ENCODE measurements around the gene C19orf33. TPM values are rescaled to one million over a fixed set of nuclear protein-coding genes. Genes with fewer than 3 reads are reported as not detected.
A peak's percentile ranks its signal among the peaks of the same experiment; 100 is the strongest.

C19orf33 gene
- total and polyA plus RNA-seq, 2 of the 8 experiments (the other 6 are each of a cell fraction or from before 2014, with no cell fraction given) = 6.0 to 36.0 TPM

GRCh38 chr19:38317104-38317612 lies 13.1 kb downstream of the C19orf33 start:
- H2BK12ac ChIP-seq (ENCODE audit: low read depth, low read length) = 0 out of 2 replicates have a peak overlapping the region, but pooled peaks have one; percentile 63
- no peak overlapping the region for H3K14ac ChIP-seq (ENCODE audit: insufficient read length)
- H3K79me2 ChIP-seq (ENCODE audit: control insufficient read depth in 1 of 2, insufficient read depth in 2 of 2, low read length in 2 of 2) = peaks cover 0 to 9% of the 10 kb centered on the region in 2 experiments; a peak in 2 of 4 replicates
- peaks cover 0 to 11% (median 3%) of the 10 kb centered on the region in 4 experiments; a peak in 5 of 7 replicates for H3K4me1 ChIP-seq (replicated peaks in 1 of 4; ENCODE audit: control insufficient read depth in 3 of 4, insufficient read depth in 4 of 4, low read length in 3 of 4)
- H2BK15ac ChIP-seq (ENCODE audit: low read length) = no peak overlapping the region
- no peak overlapping the region; a peak in 1 of 4 replicates for H3K4me2 ChIP-seq (ENCODE audit: insufficient read depth in 1 of 2, low read depth in 2 of 2, low read length in 2 of 2)
- no peak overlapping the region for H4K5ac ChIP-seq (ENCODE audit: insufficient read length, low read depth, low read length)
- H3K9me3 ChIP-seq (ENCODE audit: insufficient read depth in 2 of 2, low read depth in 1 of 2, low read length in 1 of 2) = no peaks in the 10 kb centered on the region
- 0 out of 2 replicates have a peak overlapping the region, but pooled peaks have one; percentile 1 for H2BK20ac ChIP-seq (ENCODE audit: low read length)
- no peak overlapping the region for H2AK5ac ChIP-seq (ENCODE audit: low read depth, low read length)
- FAIRE-seq = no peak
- ChIA-PET POLR2A (ENCODE audit: partially characterized antibody) (interaction anchor here (0.9 to 1.1 kb wide), 2 partner anchors 13 to 60 kb away, joined by 4 to 5 read pairs; partner anchors contain the start of gene C19orf33), CTCF (ENCODE audit: partially characterized antibody) (interaction anchor here (0.7 to 3.6 kb wide), 2 partner anchors 65 to 74 kb away, joined by 3 to 24 read pairs; no protein-coding TSS in a partner anchor)
- no peak overlapping the region for H4K8ac ChIP-seq (ENCODE audit: extremely low read depth, insufficient read depth, low read length)
- no peak overlapping the region for H3K27ac ChIP-seq (ENCODE audit: low read depth, low read length)
- H3K27me3 ChIP-seq (replicated peaks in 1 of 4; ENCODE audit: control insufficient read depth in 3 of 4, extremely low read depth in 1 of 4, insufficient read depth in 3 of 4, low read length in 3 of 4) = peaks cover 0 to 33% (median 18%) of the 10 kb centered on the region in 4 experiments; a peak in 6 of 7 replicates
- H2BK120ac ChIP-seq (replicated peaks; ENCODE audit: low read depth, low read length) = no peak overlapping the region
- H3K4ac ChIP-seq (replicated peaks; ENCODE audit: insufficient read length, low read depth, low read length) = no peak overlapping the region
- no peak overlapping the region for H4K91ac ChIP-seq (replicated peaks; ENCODE audit: insufficient read length, low read length)
- no peak overlapping the region for H3K18ac ChIP-seq (ENCODE audit: extremely low read depth, low read length)
- peaks cover 3% of the 10 kb centered on the region for H3K79me1 ChIP-seq (ENCODE audit: low read depth, low read length)
- H3K4me3 ChIP-seq (ENCODE audit: extremely low read depth in 1 of 4, insufficient read depth in 2 of 4, low read depth in 3 of 4, low read length in 4 of 4) = no peak overlapping the region
- no peak overlapping the region for H2AFZ ChIP-seq (ENCODE audit: low read length)
- H3K9ac ChIP-seq (replicated peaks in 1 of 4; ENCODE audit: extremely low read depth in 1 of 4, low read depth in 3 of 4, low read length in 3 of 4) = no peak overlapping the region
- no peaks in the 10 kb centered on the region for H3K36me3 ChIP-seq (ENCODE audit: control insufficient read depth in 2 of 4, insufficient read depth in 4 of 4, low read length in 3 of 4)
- no peak overlapping the region for H3K23ac ChIP-seq (ENCODE audit: insufficient read length)
- peaks cover 0 to 4% of the 10 kb centered on the region in 2 experiments for H4K20me1 ChIP-seq (replicated peaks in 1 of 2; ENCODE audit: control insufficient read depth in 1 of 2, insufficient read depth in 2 of 2, low read length in 2 of 2)
- no peak overlapping the region for H3K56ac ChIP-seq (replicated peaks; ENCODE audit: insufficient read length, low read depth, low read length)
- peaks cover 15% of the 10 kb centered on the region; the same call in 1 of the 2 replicates for H3K23me2 ChIP-seq (ENCODE audit: low read depth, low read length)
- no peak for DNase-seq (ENCODE audit: low read depth in 1 of 2, low spot score in 2 of 2)
- WGBS, 2 experiments (ENCODE audit: extremely low coverage in 1 of 2, insufficient coverage in 1 of 2, insufficient read length in 1 of 2, insufficient replicate concordance in 2 of 2, low coverage in 1 of 2, low lambda C conversion rate in 2 of 2, missing lambda C conversion rate in 1 of 2) = 93% methylated on average over 11 of the region's 11 CpGs; no CpG with 5 or more reads in 1 of the 2 experiments
- no peak overlapping the region for H2BK5ac ChIP-seq (ENCODE audit: low read depth, low read length)
- TF ChIP-seq CHD2 (IDR thresholded peaks at IDR 0.05; ENCODE audit: low read length) (no peak), SAP30 (IDR thresholded peaks at IDR 0.05; ENCODE audit: insufficient read depth, insufficient replicate concordance, low read length) (no peak), GTF2F1 (IDR thresholded peaks at IDR 0.05; ENCODE audit: borderline replicate concordance, low read depth, low read length) (no peak), EGR1 (IDR thresholded peaks at IDR 0.05; ENCODE audit: borderline replicate concordance, low read depth, low read length) (no peak), SP1 (IDR thresholded peaks at IDR 0.05; ENCODE audit: low read depth, low read length) (no peak), SP2 (IDR thresholded peaks at IDR 0.05; ENCODE audit: low read length) (no peak), NANOG (IDR thresholded peaks at IDR 0.05; ENCODE audit: insufficient read depth, low read depth, low read length, poor library complexity, severe bottlenecking) (no peak), BRCA1 (IDR thresholded peaks at IDR 0.05; ENCODE audit: low read depth, low read length) (no peak), CTBP2 (IDR thresholded peaks at IDR 0.05; ENCODE audit: borderline replicate concordance, insufficient read depth, insufficient read length, low read length) (no peak), SIX5 (IDR thresholded peaks at IDR 0.05; ENCODE audit: low read depth, low read length) (no peak), SUZ12 (IDR thresholded peaks at IDR 0.05; ENCODE audit: low read length) (no peak), TAF1 (IDR thresholded peaks at IDR 0.05; ENCODE audit: low read depth, low read length) (no peak)
- TF ChIP-seq, protein P1, sequence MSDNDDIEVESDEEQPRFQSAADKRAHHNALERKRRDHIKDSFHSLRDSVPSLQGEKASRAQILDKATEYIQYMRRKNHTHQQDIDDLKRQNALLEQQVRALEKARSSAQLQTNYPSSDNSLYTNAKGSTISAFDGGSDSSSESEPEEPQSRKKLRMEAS (IDR thresholded peaks at IDR 0.05) = no peak

All from H1 (cell line).